Measurements from ENCODE around the gene KLF16. TPM values are rescaled to one million over a fixed set of nuclear protein-coding genes. Genes with fewer than 3 reads are reported as not detected.

KLF16 gene
- total and polyA plus RNA-seq, 9 of the 15 experiments (the other 6 are each of a cell fraction or from before 2014, with no cell fraction given): 0.04 to 60.4 (median 6.8) TPM

DNA sequence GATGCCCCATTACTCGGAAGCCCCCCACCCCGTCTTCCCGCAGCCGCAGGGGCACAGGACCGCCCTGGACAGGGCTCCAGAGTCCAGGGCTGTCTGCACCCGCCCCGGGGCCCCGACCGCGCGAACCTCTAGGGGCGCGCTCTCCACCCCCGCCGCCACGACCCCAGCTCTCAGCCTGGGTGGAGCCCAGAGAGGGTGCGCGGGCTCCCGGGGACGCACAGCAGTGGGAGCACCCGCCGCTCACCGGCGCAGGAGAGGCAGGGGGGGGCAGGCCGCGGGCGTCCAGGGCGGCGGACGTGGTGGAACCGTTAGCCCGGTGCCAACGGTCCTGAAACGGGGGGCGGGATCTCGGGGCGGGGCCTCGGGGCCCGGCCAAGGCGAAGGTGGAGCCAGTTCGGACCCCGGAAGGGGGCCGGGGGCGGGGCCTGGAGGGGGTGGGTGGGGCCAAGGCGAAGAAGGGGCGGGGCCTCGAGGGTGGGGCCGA is 51.4 kb downstream of the KLF16 start, which contains the start of gene ATP8B3 (continued):
- no peak for TF ChIP-seq SREBF1 (IDR thresholded peaks at IDR 0.05; ENCODE audit: borderline replicate concordance, low read depth, low read length)
- no peak for TF ChIP-seq KAT8 (IDR thresholded peaks at IDR 0.05; ENCODE audit: low read depth)

DNA sequence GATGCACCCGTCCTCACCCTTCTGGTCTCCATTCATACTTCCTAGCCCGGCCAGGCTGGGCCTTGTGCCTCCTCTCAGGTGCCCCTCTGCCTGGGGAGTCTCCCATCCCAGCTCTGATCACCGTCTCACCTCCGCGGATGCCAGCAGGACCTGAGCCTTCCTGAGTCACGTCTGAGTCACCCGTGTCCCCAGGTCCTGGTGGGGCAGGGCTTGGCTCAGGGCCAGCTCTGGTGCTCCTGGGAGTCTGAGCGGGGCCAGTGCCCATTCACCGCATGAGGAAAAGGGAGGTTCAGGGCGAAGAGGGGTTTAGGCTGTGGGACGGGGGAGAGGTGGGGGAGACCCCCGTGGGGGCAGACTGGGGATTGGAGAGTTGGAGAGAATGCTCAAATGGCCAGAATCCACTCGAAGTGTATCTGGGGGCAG is 51.9 kb downstream of the KLF16 start:
- peak; percentile 89 for FAIRE-seq
- in situ Hi-C loops (cut with MboI): no loop called here
- TF ChIP-seq SAFB (IDR thresholded peaks at IDR 0.05; ENCODE audit: borderline replicate concordance, low read depth, low read length) (peak; percentile 43; the same call in 1 of the 2 replicates), NR3C1 (CRISPR knock-in tag; IDR thresholded peaks at IDR 0.05) (no peak), ZNF586 (CRISPR knock-in tag; conservative IDR thresholded peaks at IDR 0.05) (no peak), JUND (IDR thresholded peaks at IDR 0.05; ENCODE audit: borderline replicate concordance, low read depth, low read length) (peak; percentile 92), JUND (tag; IDR thresholded peaks at IDR 0.05; ENCODE audit: borderline replicate concordance, low read depth, low read length) (peak; percentile 76; the same call in 1 of the 3 replicates), MBD2 (IDR thresholded peaks at IDR 0.05; ENCODE audit: borderline replicate concordance, low read depth) (no peak), NFE2L1 (tag; IDR thresholded peaks at IDR 0.05; ENCODE audit: borderline replicate concordance, low read depth) (no peak), SMAD3 (CRISPR knock-in tag; conservative IDR thresholded peaks at IDR 0.05) (no peak), HNRNPL (IDR thresholded peaks at IDR 0.05; ENCODE audit: low read depth, low read length) (0 out of 2 replicates have a peak, but pooled peaks have one; percentile 35), POLR2G (IDR thresholded peaks at IDR 0.05; ENCODE audit: low read depth, low read length) (no peak), FUS (optimal IDR thresholded peaks at IDR 0.05; ENCODE audit: low read depth, low read length) (no peak), NFE2 (IDR thresholded peaks at IDR 0.05; ENCODE audit: low read depth) (peak; percentile 66), ZNF316 (IDR thresholded peaks at IDR 0.05) (peak; percentile 30; the same call in 1 of the 2 replicates), GATAD2B (IDR thresholded peaks at IDR 0.05; ENCODE audit: borderline replicate concordance) (no peak), YY1 (IDR thresholded peaks at IDR 0.05; ENCODE audit: borderline replicate concordance in 1 of 3, control insufficient read depth in 1 of 3, extremely low read depth in 1 of 3, insufficient read depth in 3 of 3, insufficient read length in 1 of 3, insufficient replicate concordance in 2 of 3, low read depth in 1 of 3, low read length in 2 of 3) (no peak), MTF1 (CRISPR knock-in tag; IDR thresholded peaks at IDR 0.05; ENCODE audit: borderline replicate concordance) (no peak), RHOXF2B (CRISPR knock-in tag; conservative IDR thresholded peaks at IDR 0.05) (no peak), NFIC (IDR thresholded peaks at IDR 0.05) (peak; percentile 100), FOSL1 (tag; conservative IDR thresholded peaks at IDR 0.05) (peak; percentile 93)
- TF ChIP-seq, protein P1, sequence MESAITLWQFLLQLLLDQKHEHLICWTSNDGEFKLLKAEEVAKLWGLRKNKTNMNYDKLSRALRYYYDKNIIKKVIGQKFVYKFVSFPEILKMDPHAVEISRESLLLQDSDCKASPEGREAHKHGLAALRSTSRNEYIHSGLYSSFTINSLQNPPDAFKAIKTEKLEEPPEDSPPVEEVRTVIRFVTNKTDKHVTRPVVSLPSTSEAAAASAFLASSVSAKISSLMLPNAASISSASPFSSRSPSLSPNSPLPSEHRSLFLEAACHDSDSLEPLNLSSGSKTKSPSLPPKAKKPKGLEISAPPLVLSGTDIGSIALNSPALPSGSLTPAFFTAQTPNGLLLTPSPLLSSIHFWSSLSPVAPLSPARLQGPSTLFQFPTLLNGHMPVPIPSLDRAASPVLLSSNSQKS (CRISPR knock-in tag; IDR thresholded peaks at IDR 0.05): no peak

More for the DNA sequence above, 51.9 kb downstream of the KLF16 start:
- CTCF ChIA-PET (ENCODE audit: low intra/inter-chr PET ratio): no interaction called here
- Histone ChIP-seq H3K27ac (ENCODE audit: extremely low read depth, low read depth, low read length) (peak overlapping the region; percentile 83), H3K79me2 (ENCODE audit: control insufficient read depth, insufficient read depth, low read length) (peaks cover 5% of the 10 kb centered on the region; the same call in 1 of the 3 replicates), H2AFZ (ENCODE audit: low read depth, low read length) (peak overlapping the region; percentile 84), H3K4me1 (replicated peaks in 1 of 2; ENCODE audit: control insufficient read depth in 2 of 2, insufficient read depth in 2 of 2, low read length in 2 of 2) (peaks cover 8 to 80% of the 10 kb centered on the region in 2 experiments; a peak in 3 of 5 replicates), H3K4me3 (peak overlapping the region; percentile 75), H3K9ac (ENCODE audit: insufficient read depth in 1 of 2, low read depth in 2 of 2, low read length in 2 of 2) (peak overlapping the region; percentile 78 to 93), H3K4me2 (ENCODE audit: insufficient read depth, low read length) (peak overlapping the region; percentile 81), H3K27me3 (ENCODE audit: control insufficient read depth in 2 of 2, insufficient read depth in 2 of 2, low read length in 2 of 2) (no peaks in the 10 kb centered on the region), H4K20me1 (replicated peaks; ENCODE audit: control insufficient read depth, insufficient read depth, low read length) (no peaks in the 10 kb centered on the region), H3K36me3 (ENCODE audit: control insufficient read depth, insufficient read depth, low read length) (peaks cover 15% of the 10 kb centered on the region; the same call in 1 of the 3 replicates), H3K9me3 (replicated peaks; ENCODE audit: control insufficient read depth, insufficient read depth, low read depth, low read length) (no peaks in the 10 kb centered on the region; the same call in 1 of the 2 replicates), H3K9me1 (ENCODE audit: control insufficient read depth, insufficient read depth, low read length) (no peaks in the 10 kb centered on the region)
- WGBS (ENCODE audit: insufficient coverage, low coverage, missing lambda C conversion rate): 9% methylated on average over 11 of the region's 13 CpGs
- peak; percentile 81 to 90 (median 86) for DNase-seq (ENCODE audit: extremely low read depth in 1 of 4, low spot score in 3 of 4)
- POLR2A ChIA-PET: interaction anchor here (0.6 to 1.0 kb wide), 3 partner anchors 8 to 226 kb away, joined by 3 read pairs; no protein-coding TSS in a partner anchor
- ATAC-seq: no peak
- intact Hi-C loops (cut with micrococcal nuclease): no loop called here
- BruUV-seq (replicated peaks): TSS peak; percentile 34
